ENCODE measurements around the gene BRD1. TPM values are rescaled to one million over a fixed set of nuclear protein-coding genes. Genes with fewer than 3 reads are reported as not detected.

Gene BRD1
- total and polyA plus RNA-seq, 2 experiments from 2014 or later, result 25.0 to 25.9 TPM

DNA sequence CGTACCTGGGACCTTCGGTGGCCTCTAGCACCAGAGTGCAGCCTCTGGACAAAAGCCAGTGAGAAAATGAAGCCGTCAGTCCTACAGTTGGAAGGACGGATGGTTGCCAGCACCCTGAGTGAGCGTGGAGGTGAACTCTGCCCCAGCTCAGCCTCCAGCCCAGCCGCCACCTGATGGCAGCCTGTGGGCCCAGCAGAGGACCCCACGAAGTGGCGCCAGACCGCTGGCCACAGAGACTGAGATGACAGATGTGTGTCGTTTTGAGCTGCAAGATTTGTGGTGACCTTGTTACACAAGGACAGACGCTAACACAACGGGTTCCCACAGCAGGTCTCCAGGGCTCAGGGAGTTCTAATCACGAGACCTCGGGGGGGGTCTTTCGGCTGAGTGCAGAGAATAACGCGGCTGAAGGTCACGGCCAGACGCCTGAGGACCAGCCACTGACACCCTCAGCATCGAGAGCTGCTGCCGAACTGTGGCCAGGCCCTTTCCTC, 75.0 kb downstream of the BRD1 start:
- Histone ChIP-seq H3K27me3 (peaks cover 2% of the 10 kb centered on the region), H2AFZ (no peak overlapping the region), H3K79me2 (no peaks in the 10 kb centered on the region), H3K27ac (no peak overlapping the region), H3K4me1 (ENCODE audit: insufficient read depth) (no peaks in the 10 kb centered on the region), H3K4me3 (no peak overlapping the region), H3K9me3 (ENCODE audit: low read depth) (no peaks in the 10 kb centered on the region), H4K20me1 (ENCODE audit: insufficient read depth, poor library complexity, severe bottlenecking) (no peaks in the 10 kb centered on the region), H3K36me3 (replicated peaks; ENCODE audit: insufficient read depth, low read depth) (no peaks in the 10 kb centered on the region), H3K9me2 (replicated peaks; ENCODE audit: insufficient read depth) (no peaks in the 10 kb centered on the region), H3K4me2 (no peak overlapping the region)
- DNase-seq (ENCODE audit: low spot score), result no peak
- 82% methylated on average over 21 of the region's 21 CpGs for WGBS (ENCODE audit: low lambda C conversion rate, missing lambda C conversion rate)
- no peak for TF ChIP-seq EZH2phosphoT487 (IDR thresholded peaks at IDR 0.05; ENCODE audit: low read depth, severe bottlenecking, unreplicated experiment)
- TF ChIP-seq, protein P1, sequence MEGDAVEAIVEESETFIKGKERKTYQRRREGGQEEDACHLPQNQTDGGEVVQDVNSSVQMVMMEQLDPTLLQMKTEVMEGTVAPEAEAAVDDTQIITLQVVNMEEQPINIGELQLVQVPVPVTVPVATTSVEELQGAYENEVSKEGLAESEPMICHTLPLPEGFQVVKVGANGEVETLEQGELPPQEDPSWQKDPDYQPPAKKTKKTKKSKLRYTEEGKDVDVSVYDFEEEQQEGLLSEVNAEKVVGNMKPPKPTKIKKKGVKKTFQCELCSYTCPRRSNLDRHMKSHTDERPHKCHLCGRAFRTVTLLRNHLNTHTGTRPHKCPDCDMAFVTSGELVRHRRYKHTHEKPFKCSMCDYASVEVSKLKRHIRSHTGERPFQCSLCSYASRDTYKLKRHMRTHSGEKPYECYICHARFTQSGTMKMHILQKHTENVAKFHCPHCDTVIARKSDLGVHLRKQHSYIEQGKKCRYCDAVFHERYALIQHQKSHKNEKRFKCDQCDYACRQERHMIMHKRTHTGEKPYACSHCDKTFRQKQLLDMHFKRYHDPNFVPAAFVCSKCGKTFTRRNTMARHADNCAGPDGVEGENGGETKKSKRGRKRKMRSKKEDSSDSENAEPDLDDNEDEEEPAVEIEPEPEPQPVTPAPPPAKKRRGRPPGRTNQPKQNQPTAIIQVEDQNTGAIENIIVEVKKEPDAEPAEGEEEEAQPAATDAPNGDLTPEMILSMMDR (IDR thresholded peaks at IDR 0.05; ENCODE audit: poor library complexity), result no peak
- no peak for TF ChIP-seq EZH2 (IDR thresholded peaks at IDR 0.05; ENCODE audit: borderline replicate concordance)

DNA sequence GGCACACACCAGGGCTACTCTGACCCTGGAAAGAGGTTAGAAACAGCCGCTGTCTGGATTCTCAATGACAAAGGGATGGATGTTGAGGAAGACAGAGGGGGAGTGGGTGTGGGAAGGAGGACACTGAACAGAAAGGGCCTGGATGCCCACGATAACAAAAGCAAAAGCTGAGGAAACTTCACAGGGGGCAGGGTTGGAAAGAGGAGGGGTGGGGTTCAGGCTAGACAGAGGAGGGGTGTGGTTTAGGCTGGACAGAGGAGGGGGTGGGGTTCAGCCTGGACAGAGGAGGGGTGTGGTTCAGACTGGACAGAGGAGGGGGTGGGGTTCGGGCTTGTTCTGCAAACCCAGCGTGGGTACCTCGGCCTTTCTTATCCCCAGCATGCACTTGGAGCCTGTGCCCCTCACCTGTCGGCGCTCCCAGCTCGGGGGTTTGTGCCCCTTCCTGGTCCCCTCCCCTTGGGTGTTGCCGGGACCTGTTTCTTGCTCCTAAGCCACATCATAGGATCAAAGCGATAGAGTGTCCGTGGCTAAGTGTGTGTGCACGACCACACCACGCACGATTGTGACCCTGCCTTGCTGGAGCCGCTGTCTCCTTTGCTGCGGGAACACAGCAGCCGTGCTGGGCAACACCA, 75.6 kb downstream of the BRD1 start:
- Histone ChIP-seq H3K27ac (no peak overlapping the region), H3K4me2 (no peak overlapping the region), H3K9me3 (ENCODE audit: low read depth) (no peaks in the 10 kb centered on the region), H3K9me2 (replicated peaks; ENCODE audit: insufficient read depth) (no peaks in the 10 kb centered on the region), H2AFZ (no peak overlapping the region), H4K20me1 (ENCODE audit: insufficient read depth, poor library complexity, severe bottlenecking) (no peaks in the 10 kb centered on the region), H3K27me3 (peaks cover 8% of the 10 kb centered on the region), H3K4me1 (ENCODE audit: insufficient read depth) (no peaks in the 10 kb centered on the region), H3K36me3 (replicated peaks; ENCODE audit: insufficient read depth, low read depth) (no peaks in the 10 kb centered on the region), H3K4me3 (no peak overlapping the region), H3K79me2 (no peaks in the 10 kb centered on the region)
- TF ChIP-seq EZH2 (IDR thresholded peaks at IDR 0.05; ENCODE audit: borderline replicate concordance) (no peak), EZH2phosphoT487 (IDR thresholded peaks at IDR 0.05; ENCODE audit: low read depth, severe bottlenecking, unreplicated experiment) (no peak)
- TF ChIP-seq, protein P1 (IDR thresholded peaks at IDR 0.05; ENCODE audit: poor library complexity), result no peak
- 90% methylated on average over 14 of the region's 17 CpGs for WGBS (ENCODE audit: low lambda C conversion rate, missing lambda C conversion rate)
- DNase-seq (ENCODE audit: low spot score), result no peak

DNA sequence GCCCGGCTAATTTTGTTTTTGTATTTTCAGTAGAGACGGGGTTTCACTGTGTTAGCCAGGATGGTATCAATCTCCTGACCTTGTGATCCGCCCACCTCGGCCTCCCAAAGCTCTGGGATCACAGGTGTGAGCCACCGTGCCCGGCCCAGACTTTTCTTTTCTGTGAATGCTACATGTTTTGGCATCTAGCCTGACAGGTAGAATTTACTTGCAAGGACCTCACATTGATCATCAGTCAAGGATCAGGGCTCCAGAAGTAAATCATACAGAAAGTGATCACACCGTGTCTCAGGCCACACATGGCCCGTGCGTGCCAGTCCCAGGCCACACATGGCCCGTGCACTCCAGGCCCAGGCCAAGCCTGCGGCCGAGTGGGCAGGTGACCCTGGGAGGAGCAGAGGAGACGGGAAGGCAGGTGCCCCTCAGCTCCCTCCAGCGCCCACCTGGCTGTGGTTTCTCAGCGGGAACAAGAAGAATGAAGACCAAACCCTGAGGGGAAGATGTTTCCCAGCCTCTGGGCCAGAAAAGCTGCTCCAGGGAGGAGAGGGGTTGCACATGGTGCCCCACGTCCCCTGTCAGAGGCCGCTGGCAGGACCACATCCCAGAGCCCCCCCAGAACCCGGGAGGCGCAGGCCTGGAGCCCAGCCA, 76.2 kb downstream of the BRD1 start:
- WGBS (ENCODE audit: low lambda C conversion rate, missing lambda C conversion rate), result 91% methylated on average over 19 of the region's 19 CpGs
- Histone ChIP-seq H3K4me1 (ENCODE audit: insufficient read depth) (no peaks in the 10 kb centered on the region), H3K9me2 (replicated peaks; ENCODE audit: insufficient read depth) (no peaks in the 10 kb centered on the region), H4K20me1 (ENCODE audit: insufficient read depth, poor library complexity, severe bottlenecking) (no peaks in the 10 kb centered on the region), H2AFZ (no peak overlapping the region), H3K4me2 (no peak overlapping the region), H3K9me3 (ENCODE audit: low read depth) (no peaks in the 10 kb centered on the region), H3K4me3 (no peak overlapping the region), H3K36me3 (replicated peaks; ENCODE audit: insufficient read depth, low read depth) (no peaks in the 10 kb centered on the region), H3K27ac (no peak overlapping the region), H3K79me2 (no peaks in the 10 kb centered on the region), H3K27me3 (peaks cover 8% of the 10 kb centered on the region)
- DNase-seq (ENCODE audit: low spot score), result no peak
- TF ChIP-seq, protein P1 (IDR thresholded peaks at IDR 0.05; ENCODE audit: poor library complexity), result no peak
- TF ChIP-seq EZH2 (IDR thresholded peaks at IDR 0.05; ENCODE audit: borderline replicate concordance) (no peak), EZH2phosphoT487 (IDR thresholded peaks at IDR 0.05; ENCODE audit: low read depth, severe bottlenecking, unreplicated experiment) (no peak)
